Brain microvascular endothelial cell (primary cell): ENCODE data around the gene SLC25A18.

Experiments
- DNase-seq: peaks from one replicate; pipeline ENCODE4 v3.0.0-alpha.2; 2020
- H3K27ac ChIP-seq: fragments of 250-450 bp; sonication (Bioruptor Pico); 2 replicates; pipeline ENCODE4 v1.5.1; 2020; ENCODE audit warnings: mild to moderate bottlenecking, moderate library complexity
- H3K27me3 ChIP-seq: fragments of 250-450 bp; sonication (Bioruptor Pico); replicated peaks from 2 replicates; pipeline ENCODE4 v1.5.1; 2020; ENCODE audit warnings: mild to moderate bottlenecking
- H3K36me3 ChIP-seq: fragments of 250-450 bp; sonication (Bioruptor Pico); replicated peaks from 2 replicates; pipeline ENCODE4 v1.5.1; 2020; ENCODE audit warnings: mild to moderate bottlenecking
- H3K4me3 ChIP-seq: 2 replicates; pipeline ENCODE4 v1.5.1; 2011; ENCODE audit warnings: low read depth, mild to moderate bottlenecking, control low read depth, low read length, moderate library complexity
- in situ Hi-C: cut with HindIII; loops from 2 replicates; pipeline ENCODE4 v1.10.0; 2017; ENCODE audit warnings: low sequenced_read_pairs, low pct_ligation_motif_present
- TF ChIP-seq, protein P1 (sequence below): IDR thresholded peaks from 2 replicates; pipeline ENCODE4 v1.5.1; 2011; ENCODE audit warnings: low read depth, mild to moderate bottlenecking, moderate library complexity, low read length, control low read depth, inconsistent platforms; ENCODE audit errors: missing control alignments

The SLC25A18 gene

DNA sequence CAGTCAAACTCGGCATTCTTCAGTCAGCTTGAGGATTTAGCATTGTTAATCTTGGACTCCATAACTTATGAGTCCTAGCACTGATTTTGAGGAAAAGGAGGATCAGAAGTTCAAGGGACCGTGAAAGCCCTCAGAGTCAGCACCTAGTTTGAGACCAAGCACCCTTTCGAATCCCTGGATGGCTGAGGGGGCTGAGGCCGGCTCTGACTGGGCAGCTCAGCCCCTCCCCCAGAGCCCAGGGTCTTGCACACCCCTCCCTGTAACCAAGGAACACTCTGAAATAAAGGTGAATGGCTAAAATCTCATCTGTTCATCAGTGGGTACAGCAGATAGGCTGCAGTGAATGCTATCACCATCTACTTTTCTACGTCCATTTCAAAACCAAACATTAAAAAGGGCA is 27.3 kb downstream of the SLC25A18 start:
- DNase-seq, result no peak
- Histone ChIP-seq H3K36me3 (peaks cover 54% of the 10 kb centered on the region), H3K4me3 (no peak overlapping the region), H3K27me3 (no peaks in the 10 kb centered on the region), H3K27ac (no peak overlapping the region)
- in situ Hi-C loops, result no loop called here
- TF ChIP-seq, protein P1, sequence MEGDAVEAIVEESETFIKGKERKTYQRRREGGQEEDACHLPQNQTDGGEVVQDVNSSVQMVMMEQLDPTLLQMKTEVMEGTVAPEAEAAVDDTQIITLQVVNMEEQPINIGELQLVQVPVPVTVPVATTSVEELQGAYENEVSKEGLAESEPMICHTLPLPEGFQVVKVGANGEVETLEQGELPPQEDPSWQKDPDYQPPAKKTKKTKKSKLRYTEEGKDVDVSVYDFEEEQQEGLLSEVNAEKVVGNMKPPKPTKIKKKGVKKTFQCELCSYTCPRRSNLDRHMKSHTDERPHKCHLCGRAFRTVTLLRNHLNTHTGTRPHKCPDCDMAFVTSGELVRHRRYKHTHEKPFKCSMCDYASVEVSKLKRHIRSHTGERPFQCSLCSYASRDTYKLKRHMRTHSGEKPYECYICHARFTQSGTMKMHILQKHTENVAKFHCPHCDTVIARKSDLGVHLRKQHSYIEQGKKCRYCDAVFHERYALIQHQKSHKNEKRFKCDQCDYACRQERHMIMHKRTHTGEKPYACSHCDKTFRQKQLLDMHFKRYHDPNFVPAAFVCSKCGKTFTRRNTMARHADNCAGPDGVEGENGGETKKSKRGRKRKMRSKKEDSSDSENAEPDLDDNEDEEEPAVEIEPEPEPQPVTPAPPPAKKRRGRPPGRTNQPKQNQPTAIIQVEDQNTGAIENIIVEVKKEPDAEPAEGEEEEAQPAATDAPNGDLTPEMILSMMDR, result no peak

DNA sequence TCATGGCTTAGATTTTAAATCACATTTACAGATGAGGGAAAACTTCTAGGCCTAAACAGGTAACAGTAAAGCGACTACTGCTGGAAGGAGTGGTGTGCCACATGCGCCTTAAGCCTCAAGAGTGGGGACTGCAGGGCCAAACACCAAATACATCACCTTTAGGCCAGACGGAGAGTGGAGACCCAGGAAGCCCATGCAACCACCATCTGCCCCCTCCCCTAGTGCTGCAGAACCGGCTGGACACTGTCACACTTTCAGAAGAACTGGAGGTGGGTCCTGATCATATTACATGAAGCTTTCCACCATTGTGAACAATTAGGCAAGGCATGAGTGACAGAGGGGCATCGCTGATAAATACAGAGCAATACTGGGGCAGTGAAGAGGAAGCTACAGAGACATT is 28.9 kb downstream of the SLC25A18 start:
- H3K27ac ChIP-seq, result no peak overlapping the region
- H3K27me3 ChIP-seq, result no peaks in the 10 kb centered on the region
- H3K4me3 ChIP-seq, result no peak overlapping the region
- peaks cover 67% of the 10 kb centered on the region for H3K36me3 ChIP-seq
- in situ Hi-C loops, result no loop called here
- TF ChIP-seq, protein P1, result no peak
- DNase-seq, result no peak

DNA sequence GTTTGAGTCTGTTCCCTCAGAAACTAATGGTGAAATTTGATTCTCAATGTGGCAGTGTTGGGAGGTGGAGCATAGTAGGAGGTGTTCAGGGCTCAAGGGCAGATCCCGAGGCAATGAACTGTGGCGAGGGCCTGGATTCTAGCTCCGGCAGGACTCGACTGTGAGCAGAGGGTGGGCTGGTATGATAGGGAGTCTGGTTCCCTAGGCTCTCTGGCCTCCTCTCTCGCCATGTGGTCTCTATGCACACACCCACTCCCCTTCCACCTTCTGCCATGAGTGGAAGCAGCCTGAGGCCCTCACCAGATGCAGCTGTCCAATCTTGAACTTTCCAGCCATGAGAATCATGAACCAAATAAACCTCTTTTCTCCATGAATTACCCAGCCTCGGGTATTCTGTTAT is 32.9 kb downstream of the SLC25A18 start:
- TF ChIP-seq, protein P1, result no peak
- in situ Hi-C loops, result no loop called here
- DNase-seq, result no peak
- H3K4me3 ChIP-seq, result no peak overlapping the region
- H3K36me3 ChIP-seq, result peaks cover 88% of the 10 kb centered on the region
- H3K27me3 ChIP-seq, result no peaks in the 10 kb centered on the region
- no peak overlapping the region for H3K27ac ChIP-seq

DNA sequence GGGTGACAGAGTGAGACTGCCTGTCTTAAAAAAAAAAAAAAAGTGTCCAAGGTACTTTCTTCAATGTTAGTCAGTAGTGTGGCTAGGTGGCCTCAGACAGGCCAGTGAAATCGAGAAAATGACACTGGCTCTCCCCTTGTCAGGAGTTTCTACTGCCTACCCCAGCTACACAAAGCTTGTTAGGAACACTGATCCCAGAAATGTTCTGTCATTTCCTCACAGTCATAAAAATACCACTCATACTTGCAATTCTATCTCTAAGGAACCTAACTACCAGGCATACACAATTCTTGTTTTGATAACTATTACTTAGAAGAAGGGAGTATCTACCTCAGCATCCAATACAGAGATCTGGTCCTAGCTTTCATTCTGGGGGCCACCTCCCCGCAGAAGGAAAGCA is 33.9 kb downstream of the SLC25A18 start:
- no peak overlapping the region for H3K4me3 ChIP-seq
- no peak overlapping the region for H3K27ac ChIP-seq
- TF ChIP-seq, protein P1, result no peak
- in situ Hi-C loops, result no loop called here
- H3K27me3 ChIP-seq, result no peaks in the 10 kb centered on the region
- peaks cover 83% of the 10 kb centered on the region for H3K36me3 ChIP-seq
- DNase-seq, result no peak

DNA sequence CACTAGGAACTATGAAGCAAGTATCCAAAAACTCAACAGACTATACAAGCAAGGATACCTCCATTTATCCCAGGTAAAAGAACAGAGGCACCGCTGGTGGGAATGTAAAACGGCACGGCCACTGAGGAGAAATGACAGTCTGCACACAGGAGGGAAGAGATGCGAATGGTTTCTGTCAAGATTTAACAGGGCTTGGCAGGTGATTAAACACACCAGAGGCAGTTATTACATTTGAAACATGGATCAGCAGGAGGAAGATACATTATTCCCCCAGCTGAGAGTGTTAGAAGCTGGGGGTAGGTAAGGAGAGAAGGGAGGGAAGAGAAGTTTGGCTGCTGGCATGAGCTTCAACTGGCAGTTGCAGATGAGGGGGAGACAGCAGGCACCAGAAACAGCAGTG is 35.0 kb downstream of the SLC25A18 start:
- H3K27ac ChIP-seq, result no peak overlapping the region
- no peak overlapping the region for H3K4me3 ChIP-seq
- DNase-seq, result no peak
- TF ChIP-seq, protein P1, result no peak
- in situ Hi-C loops, result no loop called here
- H3K27me3 ChIP-seq, result no peaks in the 10 kb centered on the region
- H3K36me3 ChIP-seq, result peaks cover 72% of the 10 kb centered on the region

DNA sequence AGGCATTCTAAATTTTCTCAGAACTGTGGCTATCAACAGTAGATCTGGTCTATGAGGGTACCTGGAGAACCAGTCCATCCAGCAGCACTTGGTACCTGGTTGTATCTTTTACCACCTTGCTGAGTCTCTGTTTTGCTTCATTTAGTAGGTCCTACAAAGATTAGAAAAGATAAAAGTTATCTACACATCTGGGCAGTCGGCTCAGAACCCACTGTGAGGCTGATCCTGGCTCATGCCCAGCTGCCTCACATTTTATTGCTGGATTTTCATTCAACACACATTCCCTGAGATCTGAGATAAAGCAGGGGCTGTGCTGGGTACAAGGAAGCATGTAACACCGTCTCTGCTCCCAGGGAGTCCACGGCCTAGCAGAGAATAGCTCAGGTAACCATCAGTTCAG is 37.7 kb downstream of the SLC25A18 start:
- no peak overlapping the region for H3K27ac ChIP-seq
- TF ChIP-seq, protein P1, result no peak
- H3K4me3 ChIP-seq, result no peak overlapping the region
- in situ Hi-C loops, result no loop called here
- DNase-seq, result no peak
- H3K36me3 ChIP-seq, result peaks cover 52% of the 10 kb centered on the region
- no peaks in the 10 kb centered on the region for H3K27me3 ChIP-seq
